ENCODE measurements around the gene GNG4.

DNA sequence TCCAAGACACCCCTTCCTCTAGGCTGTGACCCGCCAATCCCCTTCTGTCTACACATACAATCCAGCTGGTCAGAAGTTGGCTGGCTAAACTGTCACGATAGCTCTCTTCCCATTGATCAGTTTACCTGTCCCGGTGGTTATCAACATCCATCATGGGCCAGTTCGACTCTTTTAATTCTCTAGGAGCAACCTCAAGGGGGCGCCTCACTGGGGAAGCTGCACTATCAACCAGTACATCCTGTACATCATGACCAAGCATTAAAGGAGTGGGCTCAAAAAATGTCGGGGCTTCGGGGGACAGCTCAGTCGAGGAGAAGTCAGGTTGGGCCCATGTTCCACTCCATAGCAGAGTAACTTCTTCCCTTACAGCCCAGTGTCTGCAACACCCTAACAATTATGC lies 92.1 kb downstream of the GNG4 start:
- TF ChIP-seq, protein P1, sequence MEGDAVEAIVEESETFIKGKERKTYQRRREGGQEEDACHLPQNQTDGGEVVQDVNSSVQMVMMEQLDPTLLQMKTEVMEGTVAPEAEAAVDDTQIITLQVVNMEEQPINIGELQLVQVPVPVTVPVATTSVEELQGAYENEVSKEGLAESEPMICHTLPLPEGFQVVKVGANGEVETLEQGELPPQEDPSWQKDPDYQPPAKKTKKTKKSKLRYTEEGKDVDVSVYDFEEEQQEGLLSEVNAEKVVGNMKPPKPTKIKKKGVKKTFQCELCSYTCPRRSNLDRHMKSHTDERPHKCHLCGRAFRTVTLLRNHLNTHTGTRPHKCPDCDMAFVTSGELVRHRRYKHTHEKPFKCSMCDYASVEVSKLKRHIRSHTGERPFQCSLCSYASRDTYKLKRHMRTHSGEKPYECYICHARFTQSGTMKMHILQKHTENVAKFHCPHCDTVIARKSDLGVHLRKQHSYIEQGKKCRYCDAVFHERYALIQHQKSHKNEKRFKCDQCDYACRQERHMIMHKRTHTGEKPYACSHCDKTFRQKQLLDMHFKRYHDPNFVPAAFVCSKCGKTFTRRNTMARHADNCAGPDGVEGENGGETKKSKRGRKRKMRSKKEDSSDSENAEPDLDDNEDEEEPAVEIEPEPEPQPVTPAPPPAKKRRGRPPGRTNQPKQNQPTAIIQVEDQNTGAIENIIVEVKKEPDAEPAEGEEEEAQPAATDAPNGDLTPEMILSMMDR (IDR thresholded peaks at IDR 0.05; ENCODE audit: poor library complexity) = no peak
- TF ChIP-seq EZH2 (IDR thresholded peaks at IDR 0.05; ENCODE audit: borderline replicate concordance) = no peak
- TF ChIP-seq EZH2phosphoT487 (IDR thresholded peaks at IDR 0.05; ENCODE audit: low read depth, severe bottlenecking, unreplicated experiment) = no peak
